ENCODE measurements around the gene SMIM32. TPM values are rescaled to one million over a fixed set of nuclear protein-coding genes. Genes with fewer than 3 reads are reported as not detected.
A peak's percentile ranks its signal among the peaks of the same experiment; 100 is the strongest.

The SMIM32 gene
- total RNA-seq, 1 donor from 2014 or later, result not detected

DNA sequence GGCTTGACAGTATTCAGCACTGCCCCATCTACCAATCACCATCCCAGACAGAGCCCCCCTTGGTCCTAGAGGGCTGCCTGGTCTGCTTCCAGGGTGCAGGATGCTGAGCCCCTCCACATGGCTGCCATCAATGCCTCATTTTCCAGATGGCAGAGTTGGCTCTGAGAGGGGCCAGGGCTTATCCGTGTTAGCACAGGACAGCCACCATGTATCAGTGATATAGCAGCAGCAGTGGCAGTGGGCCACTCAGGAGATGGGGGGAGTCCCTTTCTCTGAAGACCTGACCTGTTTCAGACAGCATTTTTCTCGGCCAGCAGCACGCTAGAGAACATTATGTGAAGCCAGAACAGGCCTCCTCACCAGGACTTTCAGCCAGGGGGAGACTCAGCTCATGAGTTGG lies 1.6 kb upstream of the SMIM32 start:
- no peak overlapping the region for H3K4me3 Mint-ChIP-seq (ENCODE audit: unreplicated experiment)
- TF ChIP-seq, protein P1, sequence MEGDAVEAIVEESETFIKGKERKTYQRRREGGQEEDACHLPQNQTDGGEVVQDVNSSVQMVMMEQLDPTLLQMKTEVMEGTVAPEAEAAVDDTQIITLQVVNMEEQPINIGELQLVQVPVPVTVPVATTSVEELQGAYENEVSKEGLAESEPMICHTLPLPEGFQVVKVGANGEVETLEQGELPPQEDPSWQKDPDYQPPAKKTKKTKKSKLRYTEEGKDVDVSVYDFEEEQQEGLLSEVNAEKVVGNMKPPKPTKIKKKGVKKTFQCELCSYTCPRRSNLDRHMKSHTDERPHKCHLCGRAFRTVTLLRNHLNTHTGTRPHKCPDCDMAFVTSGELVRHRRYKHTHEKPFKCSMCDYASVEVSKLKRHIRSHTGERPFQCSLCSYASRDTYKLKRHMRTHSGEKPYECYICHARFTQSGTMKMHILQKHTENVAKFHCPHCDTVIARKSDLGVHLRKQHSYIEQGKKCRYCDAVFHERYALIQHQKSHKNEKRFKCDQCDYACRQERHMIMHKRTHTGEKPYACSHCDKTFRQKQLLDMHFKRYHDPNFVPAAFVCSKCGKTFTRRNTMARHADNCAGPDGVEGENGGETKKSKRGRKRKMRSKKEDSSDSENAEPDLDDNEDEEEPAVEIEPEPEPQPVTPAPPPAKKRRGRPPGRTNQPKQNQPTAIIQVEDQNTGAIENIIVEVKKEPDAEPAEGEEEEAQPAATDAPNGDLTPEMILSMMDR (IDR thresholded peaks at IDR 0.05; ENCODE audit: unreplicated experiment), result no peak
- H3K27me3 Mint-ChIP-seq (ENCODE audit: unreplicated experiment), result peaks cover 18% of the 10 kb centered on the region
- peaks cover 10% of the 10 kb centered on the region for H3K4me1 Mint-ChIP-seq (ENCODE audit: unreplicated experiment)
- no peaks in the 10 kb centered on the region for H3K9me3 Mint-ChIP-seq (ENCODE audit: unreplicated experiment)
- no peak overlapping the region for H3K27ac Mint-ChIP-seq (ENCODE audit: unreplicated experiment)
- peaks cover 6% of the 10 kb centered on the region for H3K36me3 Mint-ChIP-seq (ENCODE audit: low read depth, unreplicated experiment)
- DNase-seq (ENCODE audit: low spot score), result no peak

DNA sequence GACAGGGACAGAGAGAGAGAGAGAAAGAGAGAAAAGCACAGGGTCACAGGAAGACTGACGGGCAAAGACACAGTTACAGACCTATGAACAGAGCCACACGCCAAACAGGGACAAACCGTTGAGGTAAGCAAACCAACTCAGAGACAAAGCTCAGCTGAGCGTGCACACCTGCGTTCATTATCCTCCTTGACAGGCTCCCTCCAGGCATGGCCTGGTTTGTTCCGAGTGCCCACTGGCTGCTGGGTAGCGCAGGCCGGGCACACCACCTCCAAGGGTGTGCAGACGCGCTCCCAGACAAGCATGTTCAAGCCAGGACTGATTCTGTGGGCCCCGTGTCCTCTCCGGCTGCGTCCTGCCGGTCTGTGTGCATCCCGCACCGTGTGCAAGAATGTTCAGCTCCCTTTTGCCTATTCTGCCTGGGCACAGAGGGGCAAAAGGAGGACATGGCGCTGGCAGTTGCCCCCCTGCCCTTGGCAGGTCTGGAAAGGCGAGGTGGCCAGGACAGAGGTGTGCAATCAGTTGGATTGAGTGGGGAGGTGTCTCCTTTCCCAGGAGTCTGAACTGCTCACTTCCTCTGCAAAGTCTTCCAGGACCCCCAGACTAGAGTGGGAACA lies 467 bp upstream of the SMIM32 start:
- no peak overlapping the region for H3K27ac Mint-ChIP-seq (ENCODE audit: unreplicated experiment)
- TF ChIP-seq, protein P1 (IDR thresholded peaks at IDR 0.05; ENCODE audit: unreplicated experiment), result no peak
- H3K4me1 Mint-ChIP-seq (ENCODE audit: unreplicated experiment), result peaks cover 10% of the 10 kb centered on the region
- H3K9me3 Mint-ChIP-seq (ENCODE audit: unreplicated experiment), result no peaks in the 10 kb centered on the region
- H3K36me3 Mint-ChIP-seq (ENCODE audit: low read depth, unreplicated experiment), result peaks cover 14% of the 10 kb centered on the region
- peaks cover 18% of the 10 kb centered on the region for H3K27me3 Mint-ChIP-seq (ENCODE audit: unreplicated experiment)
- peak overlapping the region; percentile 56 for H3K4me3 Mint-ChIP-seq (ENCODE audit: unreplicated experiment)
- DNase-seq (ENCODE audit: low spot score), result no peak

DNA sequence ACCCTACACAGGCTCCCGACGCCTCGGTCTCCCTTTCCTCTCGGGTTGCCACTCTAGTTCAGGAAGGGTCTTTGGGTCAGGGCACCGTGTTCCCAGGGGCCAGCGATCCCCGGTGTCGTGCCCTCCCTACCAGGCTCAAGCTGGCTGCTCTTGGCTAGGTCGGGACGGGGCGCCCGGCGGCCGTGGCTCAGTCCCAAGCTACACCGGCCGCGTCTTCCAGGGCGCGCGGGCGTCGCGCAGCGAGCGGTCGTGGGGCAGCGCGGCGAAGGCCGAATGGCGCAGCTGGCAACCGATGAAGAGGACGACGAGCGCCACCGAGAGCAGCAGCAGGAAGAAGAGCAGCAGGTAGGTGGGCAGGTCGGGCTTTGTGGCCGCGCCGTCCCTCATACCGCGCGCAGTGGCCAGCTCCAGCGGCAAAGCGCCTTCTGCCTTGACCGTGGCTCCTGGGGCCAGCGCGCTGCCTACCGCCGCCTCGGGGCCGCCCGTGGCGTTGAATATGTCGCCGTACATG lies 892 bp downstream of the SMIM32 start:
- H3K4me3 Mint-ChIP-seq (ENCODE audit: unreplicated experiment), result peak overlapping the region; percentile 59
- peak; percentile 41 for DNase-seq (ENCODE audit: low spot score)
- peaks cover 17% of the 10 kb centered on the region for H3K27me3 Mint-ChIP-seq (ENCODE audit: unreplicated experiment)

GRCh38 chr5:136191304-136192014 lies 1.5 kb downstream of the SMIM32 start:
- no peaks in the 10 kb centered on the region for H3K9me3 Mint-ChIP-seq (ENCODE audit: unreplicated experiment)
- H3K27me3 Mint-ChIP-seq (ENCODE audit: unreplicated experiment), result peaks cover 17% of the 10 kb centered on the region
- peak; percentile 55 for DNase-seq (ENCODE audit: low spot score)
- H3K4me3 Mint-ChIP-seq (ENCODE audit: unreplicated experiment), result peak overlapping the region; percentile 59
- peaks cover 30% of the 10 kb centered on the region for H3K36me3 Mint-ChIP-seq (ENCODE audit: low read depth, unreplicated experiment)
- TF ChIP-seq, protein P1 (IDR thresholded peaks at IDR 0.05; ENCODE audit: unreplicated experiment), result no peak
- H3K4me1 Mint-ChIP-seq (ENCODE audit: unreplicated experiment), result peaks cover 10% of the 10 kb centered on the region
- H3K27ac Mint-ChIP-seq (ENCODE audit: unreplicated experiment), result no peak overlapping the region

More for the DNA sequence above, 892 bp downstream of the SMIM32 start:
- Mint-ChIP-seq H3K27ac (ENCODE audit: unreplicated experiment) (no peak overlapping the region), H3K36me3 (ENCODE audit: low read depth, unreplicated experiment) (peaks cover 24% of the 10 kb centered on the region), H3K4me1 (ENCODE audit: unreplicated experiment) (peaks cover 10% of the 10 kb centered on the region), H3K9me3 (ENCODE audit: unreplicated experiment) (no peaks in the 10 kb centered on the region)
- TF ChIP-seq, protein P1 (IDR thresholded peaks at IDR 0.05; ENCODE audit: unreplicated experiment), result no peak

- no peaks in the 10 kb centered on the region for H3K9me3 Mint-ChIP-seq (ENCODE audit: unreplicated experiment)
- TF ChIP-seq, protein P1 (IDR thresholded peaks at IDR 0.05; ENCODE audit: unreplicated experiment), result no peak
- no peak overlapping the region for H3K27ac Mint-ChIP-seq (ENCODE audit: unreplicated experiment)
- H3K36me3 Mint-ChIP-seq (ENCODE audit: low read depth, unreplicated experiment), result peaks cover 34% of the 10 kb centered on the region
- H3K27me3 Mint-ChIP-seq (ENCODE audit: unreplicated experiment), result peaks cover 17% of the 10 kb centered on the region
- H3K4me1 Mint-ChIP-seq (ENCODE audit: unreplicated experiment), result peaks cover 10% of the 10 kb centered on the region
- DNase-seq (ENCODE audit: low spot score), result no peak
- no peak overlapping the region for H3K4me3 Mint-ChIP-seq (ENCODE audit: unreplicated experiment)
These were observed 2.1 kb downstream of the SMIM32 start for GRCh38 chr5:136190904-136191303.

Data from endothelial cell (in vitro differentiated cells).